HepG2 (cell line): ENCODE results near the gene PCBP1. TPM values are rescaled to one million over a fixed set of nuclear protein-coding genes. Genes with fewer than 3 reads are reported as not detected.
A peak's percentile ranks its signal among the peaks of the same experiment; 100 is the strongest.

Experiments
- ATM ChIP-seq: fragments of 450-650 bp; IDR thresholded peaks from 2 replicates; pipeline ENCODE4 v1.7.1; 2017; ENCODE audit warnings: mild to moderate bottlenecking, borderline replicate concordance
- CBX1 ChIP-seq: IDR thresholded peaks from one replicate; pipeline ENCODE4 v1.6.1; 2016; ENCODE audit warnings: antibody characterized with exemption, low read depth
- ELF4 ChIP-seq: sonication (generic); formaldehyde crosslinking; IDR thresholded peaks from 2 replicates; pipeline ENCODE4 v1.5.0; 2020; ENCODE audit warnings: missing genetic modification reagents, mild to moderate bottlenecking, moderate library complexity, borderline replicate concordance
- MATR3 ChIP-seq: sonication (generic); formaldehyde crosslinking; IDR thresholded peaks from 2 replicates; pipeline ENCODE4 v1.4.0; 2020; ENCODE audit warnings: missing genetic modification reagents
- MBNL3 ChIP-seq: fragments of 250-450 bp; sonication (Bioruptor Pico); conservative IDR thresholded peaks from 2 replicates; pipeline ENCODE4 v1.8.0; 2022; ENCODE audit warnings: mild to moderate bottlenecking, inconsistent platforms
- MTA3 ChIP-seq: sonication (generic); formaldehyde crosslinking; IDR thresholded peaks from 2 replicates; pipeline ENCODE4 v1.4.0; 2020; ENCODE audit warnings: missing genetic modification reagents
- NFRKB ChIP-seq: fragments of 450-650 bp; IDR thresholded peaks from 2 replicates; pipeline ENCODE4 v1.6.1; 2017
- SOX6 ChIP-seq, 2 experiments: fragments of 450-650 bp in 1 of 2; sonication (generic) in 1 of 2; formaldehyde crosslinking in 1 of 2; IDR thresholded peaks; 2 replicates each; pipeline versions ENCODE4 v1.4.0 to v1.6.1; 2017 to 2020; ENCODE audit warnings: antibody characterized with exemption in 1 of 2, mild to moderate bottlenecking in 1 of 2, missing genetic modification reagents in 1 of 2
- STAG1 ChIP-seq: sonication (generic); formaldehyde crosslinking; IDR thresholded peaks from 2 replicates; pipeline ENCODE4 v1.4.0; 2020; ENCODE audit warnings: missing genetic modification reagents
- ZBTB7B ChIP-seq: sonication (generic); formaldehyde crosslinking; IDR thresholded peaks from 2 replicates; pipeline ENCODE4 v1.4.0; 2020; ENCODE audit warnings: missing genetic modification reagents
- ZNF264 ChIP-seq: sonication (generic); formaldehyde crosslinking; IDR thresholded peaks from 2 replicates; pipeline ENCODE4 v1.4.0; 2020; ENCODE audit warnings: missing genetic modification reagents
- ZNF552 ChIP-seq: sonication (generic); formaldehyde crosslinking; IDR thresholded peaks from 2 replicates; pipeline ENCODE4 v1.9.0; 2022; ENCODE audit warnings: missing genetic modification reagents, mild to moderate bottlenecking, borderline replicate concordance
- polyA plus RNA-seq, 8 experiments: library from polyadenylated mRNA; depleted of rRNA in 3 of 8; stranded (reverse) in 7 of 8; unstranded in 1 of 8; fragments of >200 nt; fragmentation: Illumina TruSeq in 4 of 8; extraction: Trizol in 4 of 8; gene quantifications; 2 replicates each; pipeline versions ENCODE4 v1.2.1 to v1.2.3, GENCODE V29; 2011 to 2016; ENCODE audit warnings: low read depth in 4 of 8, missing spikeins in 1 of 8, mixed read lengths in 1 of 8; ENCODE audit not compliant: insufficient read depth in 1 of 8
- total RNA-seq, 5 experiments: library from RNA; depleted of rRNA; stranded (reverse); fragments of >200 nt; fragmentation: Illumina TruSeq; extraction: Trizol; gene quantifications; 2 replicates each; pipeline ENCODE4 v1.2.3, GENCODE V29; 2016; ENCODE audit warnings: low read depth in 1 of 5
- TF ChIP-seq, protein P1 (sequence below): sonication (generic); formaldehyde crosslinking; IDR thresholded peaks from 2 replicates; pipeline ENCODE4 v1.5.0; 2020; ENCODE audit warnings: missing genetic modification reagents
- TF ChIP-seq, protein P2 (sequence below): sonication (generic); formaldehyde crosslinking; IDR thresholded peaks from 2 replicates; pipeline ENCODE4 v1.8.1; 2022; ENCODE audit warnings: mild to moderate bottlenecking, missing genetic modification reagents
- TF ChIP-seq, protein P3 (sequence below): conservative IDR thresholded peaks from 2 replicates; pipeline ENCODE4 v1.6.1; 2018; ENCODE audit warnings: missing genetic modification reagents
- TF ChIP-seq, protein P4 (sequence below): fragments of 450-650 bp; IDR thresholded peaks from 2 replicates; pipeline ENCODE4 v1.6.1; 2017
- TF ChIP-seq, protein P5 (sequence below): sonication (generic); formaldehyde crosslinking; IDR thresholded peaks from 2 replicates; pipeline ENCODE4 v1.4.0; 2020; ENCODE audit warnings: missing genetic modification reagents, borderline replicate concordance
- TF ChIP-seq, protein P6 (sequence below): sonication (generic); formaldehyde crosslinking; IDR thresholded peaks from 2 replicates; pipeline ENCODE4 v1.9.0; 2022; ENCODE audit warnings: missing genetic modification reagents, mild to moderate bottlenecking, borderline replicate concordance

Gene PCBP1
- total and polyA plus RNA-seq, 2 of the 13 experiments (the other 11 are each of a cell fraction or from before 2014, with no cell fraction given), result 32.0 to 137 TPM

DNA sequence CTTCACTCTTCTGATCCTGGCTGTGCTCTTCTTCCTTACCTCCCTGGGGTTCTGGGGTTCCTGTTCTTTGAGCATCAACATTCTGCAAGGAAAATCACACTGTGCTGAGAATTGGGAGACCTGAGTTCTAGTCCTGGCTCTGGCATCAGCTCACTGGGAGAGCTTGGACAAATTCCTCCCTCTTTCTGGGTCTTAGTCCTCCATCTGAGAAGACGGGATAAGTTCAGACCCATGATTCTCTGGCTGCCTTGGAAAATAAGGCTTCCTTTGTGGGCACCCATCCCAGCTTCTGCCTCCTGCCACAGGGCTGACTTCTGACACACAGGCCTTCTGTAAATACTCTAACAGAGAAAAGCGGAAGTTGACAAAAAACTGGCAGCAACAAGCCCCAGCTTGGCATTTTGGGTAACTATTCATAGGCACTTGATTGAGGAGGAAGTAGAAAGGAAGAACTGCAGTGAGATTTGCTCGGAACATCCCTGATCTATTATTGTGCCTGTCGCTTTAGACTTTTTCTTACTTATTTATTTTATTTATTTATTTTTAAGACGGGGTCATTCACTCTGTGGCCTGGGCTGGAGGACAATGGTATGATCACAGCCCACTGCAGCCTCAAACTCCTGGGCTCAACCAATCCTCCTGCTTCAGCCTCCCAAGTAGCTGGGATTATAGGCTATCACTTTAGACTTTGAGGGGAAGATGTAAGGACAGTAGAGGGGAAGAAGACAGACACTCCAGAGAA lies 7.9 kb downstream of the PCBP1 start (continued):
- TF ChIP-seq, protein P1, sequence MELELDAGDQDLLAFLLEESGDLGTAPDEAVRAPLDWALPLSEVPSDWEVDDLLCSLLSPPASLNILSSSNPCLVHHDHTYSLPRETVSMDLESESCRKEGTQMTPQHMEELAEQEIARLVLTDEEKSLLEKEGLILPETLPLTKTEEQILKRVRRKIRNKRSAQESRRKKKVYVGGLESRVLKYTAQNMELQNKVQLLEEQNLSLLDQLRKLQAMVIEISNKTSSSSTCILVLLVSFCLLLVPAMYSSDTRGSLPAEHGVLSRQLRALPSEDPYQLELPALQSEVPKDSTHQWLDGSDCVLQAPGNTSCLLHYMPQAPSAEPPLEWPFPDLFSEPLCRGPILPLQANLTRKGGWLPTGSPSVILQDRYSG (CRISPR knock-in tag), result no peak
- TF ChIP-seq MBNL3 (CRISPR knock-in tag) (no peak), NFRKB (no peak), SOX6 (IDR thresholded peaks at IDR 0.05) (no peak), SOX6 (CRISPR knock-in tag; IDR thresholded peaks at IDR 0.05) (peak; percentile 54), MATR3 (CRISPR knock-in tag) (no peak), ZBTB7B (CRISPR knock-in tag) (peak; percentile 57; the same call in 1 of the 2 replicates), CBX1 (no peak), ATM (no peak), ZNF552 (CRISPR knock-in tag) (no peak), ELF4 (CRISPR knock-in tag) (no peak), MTA3 (CRISPR knock-in tag) (no peak), STAG1 (CRISPR knock-in tag) (no peak), ZNF264 (no peak)
- TF ChIP-seq, protein P2, sequence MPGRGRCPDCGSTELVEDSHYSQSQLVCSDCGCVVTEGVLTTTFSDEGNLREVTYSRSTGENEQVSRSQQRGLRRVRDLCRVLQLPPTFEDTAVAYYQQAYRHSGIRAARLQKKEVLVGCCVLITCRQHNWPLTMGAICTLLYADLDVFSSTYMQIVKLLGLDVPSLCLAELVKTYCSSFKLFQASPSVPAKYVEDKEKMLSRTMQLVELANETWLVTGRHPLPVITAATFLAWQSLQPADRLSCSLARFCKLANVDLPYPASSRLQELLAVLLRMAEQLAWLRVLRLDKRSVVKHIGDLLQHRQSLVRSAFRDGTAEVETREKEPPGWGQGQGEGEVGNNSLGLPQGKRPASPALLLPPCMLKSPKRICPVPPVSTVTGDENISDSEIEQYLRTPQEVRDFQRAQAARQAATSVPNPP (CRISPR knock-in tag), result no peak
- TF ChIP-seq, protein P3, sequence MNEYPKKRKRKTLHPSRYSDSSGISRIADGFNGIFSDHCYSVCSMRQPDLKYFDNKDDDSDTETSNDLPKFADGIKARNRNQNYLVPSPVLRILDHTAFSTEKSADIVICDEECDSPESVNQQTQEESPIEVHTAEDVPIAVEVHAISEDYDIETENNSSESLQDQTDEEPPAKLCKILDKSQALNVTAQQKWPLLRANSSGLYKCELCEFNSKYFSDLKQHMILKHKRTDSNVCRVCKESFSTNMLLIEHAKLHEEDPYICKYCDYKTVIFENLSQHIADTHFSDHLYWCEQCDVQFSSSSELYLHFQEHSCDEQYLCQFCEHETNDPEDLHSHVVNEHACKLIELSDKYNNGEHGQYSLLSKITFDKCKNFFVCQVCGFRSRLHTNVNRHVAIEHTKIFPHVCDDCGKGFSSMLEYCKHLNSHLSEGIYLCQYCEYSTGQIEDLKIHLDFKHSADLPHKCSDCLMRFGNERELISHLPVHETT (CRISPR knock-in tag), result peak; percentile 47; the same call in 1 of the 2 replicates
- TF ChIP-seq, protein P4, sequence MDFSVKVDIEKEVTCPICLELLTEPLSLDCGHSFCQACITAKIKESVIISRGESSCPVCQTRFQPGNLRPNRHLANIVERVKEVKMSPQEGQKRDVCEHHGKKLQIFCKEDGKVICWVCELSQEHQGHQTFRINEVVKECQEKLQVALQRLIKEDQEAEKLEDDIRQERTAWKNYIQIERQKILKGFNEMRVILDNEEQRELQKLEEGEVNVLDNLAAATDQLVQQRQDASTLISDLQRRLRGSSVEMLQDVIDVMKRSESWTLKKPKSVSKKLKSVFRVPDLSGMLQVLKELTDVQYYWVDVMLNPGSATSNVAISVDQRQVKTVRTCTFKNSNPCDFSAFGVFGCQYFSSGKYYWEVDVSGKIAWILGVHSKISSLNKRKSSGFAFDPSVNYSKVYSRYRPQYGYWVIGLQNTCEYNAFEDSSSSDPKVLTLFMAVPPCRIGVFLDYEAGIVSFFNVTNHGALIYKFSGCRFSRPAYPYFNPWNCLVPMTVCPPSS, result no peak
- TF ChIP-seq, protein P5, sequence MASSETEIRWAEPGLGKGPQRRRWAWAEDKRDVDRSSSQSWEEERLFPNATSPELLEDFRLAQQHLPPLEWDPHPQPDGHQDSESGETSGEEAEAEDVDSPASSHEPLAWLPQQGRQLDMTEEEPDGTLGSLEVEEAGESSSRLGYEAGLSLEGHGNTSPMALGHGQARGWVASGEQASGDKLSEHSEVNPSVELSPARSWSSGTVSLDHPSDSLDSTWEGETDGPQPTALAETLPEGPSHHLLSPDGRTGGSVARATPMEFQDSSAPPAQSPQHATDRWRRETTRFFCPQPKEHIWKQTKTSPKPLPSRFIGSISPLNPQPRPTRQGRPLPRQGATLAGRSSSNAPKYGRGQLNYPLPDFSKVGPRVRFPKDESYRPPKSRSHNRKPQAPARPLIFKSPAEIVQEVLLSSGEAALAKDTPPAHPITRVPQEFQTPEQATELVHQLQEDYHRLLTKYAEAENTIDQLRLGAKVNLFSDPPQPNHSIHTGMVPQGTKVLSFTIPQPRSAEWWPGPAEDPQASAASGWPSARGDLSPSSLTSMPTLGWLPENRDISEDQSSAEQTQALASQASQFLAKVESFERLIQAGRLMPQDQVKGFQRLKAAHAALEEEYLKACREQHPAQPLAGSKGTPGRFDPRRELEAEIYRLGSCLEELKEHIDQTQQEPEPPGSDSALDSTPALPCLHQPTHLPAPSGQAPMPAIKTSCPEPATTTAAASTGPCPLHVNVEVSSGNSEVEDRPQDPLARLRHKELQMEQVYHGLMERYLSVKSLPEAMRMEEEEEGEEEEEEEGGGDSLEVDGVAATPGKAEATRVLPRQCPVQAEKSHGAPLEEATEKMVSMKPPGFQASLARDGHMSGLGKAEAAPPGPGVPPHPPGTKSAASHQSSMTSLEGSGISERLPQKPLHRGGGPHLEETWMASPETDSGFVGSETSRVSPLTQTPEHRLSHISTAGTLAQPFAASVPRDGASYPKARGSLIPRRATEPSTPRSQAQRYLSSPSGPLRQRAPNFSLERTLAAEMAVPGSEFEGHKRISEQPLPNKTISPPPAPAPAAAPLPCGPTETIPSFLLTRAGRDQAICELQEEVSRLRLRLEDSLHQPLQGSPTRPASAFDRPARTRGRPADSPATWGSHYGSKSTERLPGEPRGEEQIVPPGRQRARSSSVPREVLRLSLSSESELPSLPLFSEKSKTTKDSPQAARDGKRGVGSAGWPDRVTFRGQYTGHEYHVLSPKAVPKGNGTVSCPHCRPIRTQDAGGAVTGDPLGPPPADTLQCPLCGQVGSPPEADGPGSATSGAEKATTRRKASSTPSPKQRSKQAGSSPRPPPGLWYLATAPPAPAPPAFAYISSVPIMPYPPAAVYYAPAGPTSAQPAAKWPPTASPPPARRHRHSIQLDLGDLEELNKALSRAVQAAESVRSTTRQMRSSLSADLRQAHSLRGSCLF (CRISPR knock-in tag), result no peak
- TF ChIP-seq, protein P6, sequence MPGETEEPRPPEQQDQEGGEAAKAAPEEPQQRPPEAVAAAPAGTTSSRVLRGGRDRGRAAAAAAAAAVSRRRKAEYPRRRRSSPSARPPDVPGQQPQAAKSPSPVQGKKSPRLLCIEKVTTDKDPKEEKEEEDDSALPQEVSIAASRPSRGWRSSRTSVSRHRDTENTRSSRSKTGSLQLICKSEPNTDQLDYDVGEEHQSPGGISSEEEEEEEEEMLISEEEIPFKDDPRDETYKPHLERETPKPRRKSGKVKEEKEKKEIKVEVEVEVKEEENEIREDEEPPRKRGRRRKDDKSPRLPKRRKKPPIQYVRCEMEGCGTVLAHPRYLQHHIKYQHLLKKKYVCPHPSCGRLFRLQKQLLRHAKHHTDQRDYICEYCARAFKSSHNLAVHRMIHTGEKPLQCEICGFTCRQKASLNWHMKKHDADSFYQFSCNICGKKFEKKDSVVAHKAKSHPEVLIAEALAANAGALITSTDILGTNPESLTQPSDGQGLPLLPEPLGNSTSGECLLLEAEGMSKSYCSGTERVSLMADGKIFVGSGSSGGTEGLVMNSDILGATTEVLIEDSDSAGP (CRISPR knock-in tag), result no peak; the same call in 1 of the 2 replicates
